ENCODE data around the gene JTB. TPM values are rescaled to one million over a fixed set of nuclear protein-coding genes. Genes with fewer than 3 reads are reported as not detected.
"Not testable (repeated sequence)": the region's sequence is repeated elsewhere in the genome, so short reads cannot be mapped to it uniquely, and the experiment has no call there.

JTB gene
- total RNA-seq: 100 to 1,000 TPM; 133 to 140 TPM

DNA sequence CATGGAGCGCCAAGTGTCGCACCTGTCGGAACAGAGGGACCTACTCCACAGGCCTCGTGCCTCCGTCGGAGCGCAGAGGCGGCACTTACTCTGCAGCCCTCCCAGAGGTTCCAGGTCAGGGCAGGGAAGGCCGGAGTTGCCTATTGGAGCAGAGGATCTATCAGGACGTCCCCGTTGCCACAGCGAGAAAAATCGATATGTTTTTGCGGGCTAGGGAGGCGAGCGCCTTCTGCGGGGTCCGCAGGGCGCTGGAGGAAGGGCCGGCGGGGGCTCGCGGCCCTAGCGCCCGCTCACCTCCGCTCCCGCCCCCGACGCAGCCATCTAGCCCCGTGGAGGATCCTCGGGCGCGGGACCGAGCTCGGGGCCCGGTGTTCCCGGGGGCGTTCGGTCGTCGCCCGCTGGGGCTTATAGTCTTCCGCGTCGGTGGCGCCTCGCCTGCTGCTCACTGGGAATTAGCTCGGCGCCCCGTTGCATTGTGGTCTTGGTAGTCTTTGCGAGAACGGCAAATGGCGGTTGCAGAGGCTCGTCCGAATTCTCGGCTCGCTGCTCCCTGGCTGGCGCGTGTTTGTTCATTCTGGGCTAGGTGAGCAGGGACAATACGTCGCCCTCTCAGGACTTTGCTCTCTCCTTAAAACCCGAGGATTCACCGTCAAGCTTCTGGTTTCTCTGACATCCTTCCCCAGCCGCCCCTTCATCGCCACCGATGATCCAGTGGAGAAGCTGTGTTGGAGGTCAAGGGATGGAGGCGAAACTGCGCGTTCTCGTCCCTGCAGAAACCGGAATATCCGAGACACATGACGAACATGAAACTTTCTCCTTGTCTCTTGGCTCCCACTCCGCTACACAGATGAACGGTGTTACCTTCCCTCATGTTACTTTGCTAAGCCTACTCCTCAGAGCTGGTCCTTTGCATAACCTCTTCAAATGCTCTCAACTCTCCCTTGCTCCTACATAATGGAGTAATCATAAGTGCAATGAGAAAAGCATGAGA is at the start of gene JTB:
Gene JTB (minus strand): TSS at position 425 of the 991 bp plus-strand sequence. CDS start 422 bp downstream, at position 3.
- Mint-ChIP-seq H3K36me3 (ENCODE audit: low read depth) (peaks cover 44% of the 10 kb centered on the region), H3K4me3 (peak within 1 kb of the TSS; percentile 97), H3K9me3 (ENCODE audit: insufficient read depth) (no peaks in the 10 kb centered on the region), H3K27me3 (ENCODE audit: low read depth) (no peaks in the 10 kb centered on the region), H3K27ac (peak within 1 kb of the TSS; percentile 93), H3K4me1 (ENCODE audit: low read depth) (peaks cover 48% of the 10 kb centered on the region)
- CTCF ChIA-PET: interaction anchor here (0.8 to 5.6 kb wide), 11 partner anchors 9 to 357 kb away, joined by 3 to 74 read pairs (median 5); partner anchors contain the start of genes CREB3L4, CRTC2, DENND4B and RAB13
- POLR2A ChIA-PET: interaction anchor here (0.6 to 5.0 kb wide), 18 partner anchors 9 to 1632 kb away, joined by 3 to 62 read pairs (median 3); partner anchors contain the start of genes CREB3L4, CRTC2, DENND4B and GATAD2B
- DNase-seq (peak; percentile 91), ATAC-seq (peak; percentile 96)

DNA sequence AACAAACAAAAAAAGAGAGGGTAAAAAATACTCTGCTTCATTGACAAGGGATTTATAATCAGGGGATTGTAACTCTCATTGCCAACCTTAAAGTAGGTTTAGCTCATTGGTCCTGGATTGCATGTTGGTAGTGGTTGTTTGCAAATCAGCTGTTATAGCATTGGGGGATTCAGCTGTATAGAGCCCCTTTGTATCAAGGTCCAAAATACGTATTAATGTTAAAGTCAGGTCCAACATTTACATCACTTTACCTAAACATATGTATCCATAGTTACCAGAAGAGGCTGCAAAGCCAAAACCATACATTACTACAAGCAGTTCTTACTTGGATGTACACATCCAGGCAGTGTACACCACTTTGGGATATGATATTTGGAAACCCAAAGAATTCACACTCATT is 42.5 kb upstream of the JTB start:
- ChIA-PET POLR2A (no interaction called here), CTCF (no interaction called here)
- Mint-ChIP-seq H3K4me1 (ENCODE audit: low read depth) (no peaks in the 10 kb centered on the region), H3K27ac (no peak overlapping the region), H3K27me3 (ENCODE audit: low read depth) (no peaks in the 10 kb centered on the region), H3K4me3 (no peak overlapping the region), H3K36me3 (ENCODE audit: low read depth) (no peaks in the 10 kb centered on the region), H3K9me3 (ENCODE audit: insufficient read depth) (no peaks in the 10 kb centered on the region)
- ATAC-seq (no peak), DNase-seq (no peak)

DNA sequence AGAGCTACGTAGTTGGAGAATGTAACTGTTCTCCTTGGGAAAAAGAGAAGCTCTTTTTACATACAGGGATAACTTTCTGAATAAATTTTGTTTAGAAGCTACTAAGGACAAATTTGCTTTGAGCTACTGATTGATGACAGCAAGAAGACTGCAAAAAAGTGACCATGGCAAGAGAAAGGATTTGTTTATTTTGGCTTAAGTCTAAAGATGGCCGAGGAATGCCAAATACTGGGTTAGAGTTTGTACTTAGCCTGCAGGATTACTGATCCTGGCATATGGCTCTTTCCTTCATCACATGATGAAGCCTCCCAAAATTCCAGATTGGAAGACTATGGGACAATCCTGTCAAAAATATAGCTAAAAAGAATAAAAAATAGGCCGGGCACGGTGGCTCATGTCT is 41.8 kb upstream of the JTB start:
- H3K4me1 Mint-ChIP-seq (ENCODE audit: low read depth): no peaks in the 10 kb centered on the region
- no peak for ATAC-seq
- no peak overlapping the region for H3K27ac Mint-ChIP-seq
- no peak for DNase-seq
- H3K9me3 Mint-ChIP-seq (ENCODE audit: insufficient read depth): no peaks in the 10 kb centered on the region
- ChIA-PET POLR2A (no interaction called here), CTCF (no interaction called here)
- H3K36me3 Mint-ChIP-seq (ENCODE audit: low read depth): no peaks in the 10 kb centered on the region
- no peaks in the 10 kb centered on the region for H3K27me3 Mint-ChIP-seq (ENCODE audit: low read depth)
- H3K4me3 Mint-ChIP-seq: no peak overlapping the region

DNA sequence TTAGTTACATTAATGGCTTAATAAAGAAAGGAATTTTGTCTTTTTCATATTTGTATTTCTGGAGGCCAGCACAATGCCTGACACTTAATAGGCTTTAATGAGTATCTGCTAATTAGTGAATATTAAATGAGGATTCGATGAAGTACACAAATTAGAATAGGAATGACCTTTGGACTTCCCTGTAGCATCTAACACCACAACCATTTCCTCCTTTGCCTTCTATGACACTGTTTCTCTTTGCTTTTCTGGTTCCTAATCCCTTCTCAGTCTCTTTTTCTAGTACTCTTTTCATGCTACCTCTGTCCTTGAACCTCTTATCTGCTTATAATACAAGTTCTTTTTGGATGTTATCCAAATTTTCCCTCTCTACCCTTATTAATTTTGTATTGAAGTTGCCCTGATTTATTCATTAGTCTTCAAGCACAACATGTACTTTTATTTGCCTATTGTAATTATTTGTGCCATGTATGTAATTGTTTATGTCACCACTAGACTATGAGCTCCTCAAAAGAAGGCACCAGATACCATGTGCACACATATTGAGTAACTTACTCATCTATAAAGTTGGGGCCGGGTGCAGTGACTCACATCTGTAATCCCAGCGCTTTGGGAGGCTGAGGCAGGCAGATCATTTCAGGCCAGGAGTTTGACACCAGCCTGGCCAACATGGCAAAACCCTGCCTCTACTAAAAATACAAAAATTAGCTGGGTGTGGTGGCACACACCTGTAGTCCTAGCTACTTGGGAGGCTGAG is 36.9 kb upstream of the JTB start:
- no peak for ATAC-seq

DNA sequence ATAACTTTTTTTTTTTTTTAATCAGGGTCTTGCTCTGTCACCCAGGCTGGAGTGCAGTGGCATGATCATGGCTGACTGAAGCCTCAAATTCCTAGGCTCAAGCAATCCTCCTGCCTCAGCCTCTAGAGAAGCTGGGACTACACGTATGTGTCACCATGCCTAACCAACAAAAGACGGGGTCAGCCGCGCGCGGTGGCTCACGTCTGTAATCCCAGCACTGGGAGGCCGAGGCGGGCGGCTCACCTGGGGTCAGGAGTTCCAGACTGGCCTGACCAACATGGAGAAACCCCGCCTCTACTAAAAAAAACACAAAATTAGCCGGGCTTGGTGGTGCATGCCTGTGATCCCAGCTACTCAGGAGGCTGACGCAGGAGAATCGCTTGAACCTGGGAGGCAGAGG is 35.1 kb upstream of the JTB start:
- H3K4me3 Mint-ChIP-seq; H3K36me3 Mint-ChIP-seq (ENCODE audit: low read depth); H3K27ac Mint-ChIP-seq; CTCF ChIA-PET; H3K27me3 Mint-ChIP-seq (ENCODE audit: low read depth); DNase-seq; H3K4me1 Mint-ChIP-seq (ENCODE audit: low read depth); H3K9me3 Mint-ChIP-seq (ENCODE audit: insufficient read depth); POLR2A ChIA-PET; ATAC-seq: not testable (repeated sequence)

More for the DNA sequence above, 36.9 kb upstream of the JTB start:
- CTCF ChIA-PET: no interaction called here
- Mint-ChIP-seq H3K36me3 (ENCODE audit: low read depth) (no peaks in the 10 kb centered on the region), H3K4me3 (no peak overlapping the region), H3K9me3 (ENCODE audit: insufficient read depth) (no peaks in the 10 kb centered on the region), H3K4me1 (ENCODE audit: low read depth) (no peaks in the 10 kb centered on the region), H3K27me3 (ENCODE audit: low read depth) (no peaks in the 10 kb centered on the region), H3K27ac (no peak overlapping the region)
- POLR2A ChIA-PET: no interaction called here
- no peak for DNase-seq

DNA sequence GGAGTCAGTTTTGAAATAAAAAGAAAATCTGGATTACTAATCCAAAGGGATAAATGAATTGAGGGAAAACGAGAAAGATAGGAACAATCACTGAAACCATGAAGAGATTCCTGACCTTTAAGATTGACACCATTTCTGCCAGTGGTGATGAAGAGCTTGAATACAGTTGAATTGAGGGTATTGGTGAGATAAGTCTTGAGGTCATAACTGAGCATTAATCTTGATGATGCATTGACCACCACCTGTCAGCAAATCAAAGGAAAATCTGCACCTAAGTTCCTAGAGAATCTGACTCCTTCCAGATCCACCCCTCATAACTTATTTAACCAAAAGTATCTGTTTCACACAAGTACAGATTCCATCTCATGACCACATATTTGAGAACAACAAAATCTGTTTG is 34.7 kb upstream of the JTB start:
- H3K36me3 Mint-ChIP-seq (ENCODE audit: low read depth): no peaks in the 10 kb centered on the region
- no peaks in the 10 kb centered on the region for H3K4me1 Mint-ChIP-seq (ENCODE audit: low read depth)
- H3K4me3 Mint-ChIP-seq: no peak overlapping the region
- ATAC-seq (no peak), DNase-seq (no peak)
- CTCF ChIA-PET: no interaction called here
- no peak overlapping the region for H3K27ac Mint-ChIP-seq
- H3K9me3 Mint-ChIP-seq (ENCODE audit: insufficient read depth): no peaks in the 10 kb centered on the region
- POLR2A ChIA-PET: no interaction called here
- no peaks in the 10 kb centered on the region for H3K27me3 Mint-ChIP-seq (ENCODE audit: low read depth)

DNA sequence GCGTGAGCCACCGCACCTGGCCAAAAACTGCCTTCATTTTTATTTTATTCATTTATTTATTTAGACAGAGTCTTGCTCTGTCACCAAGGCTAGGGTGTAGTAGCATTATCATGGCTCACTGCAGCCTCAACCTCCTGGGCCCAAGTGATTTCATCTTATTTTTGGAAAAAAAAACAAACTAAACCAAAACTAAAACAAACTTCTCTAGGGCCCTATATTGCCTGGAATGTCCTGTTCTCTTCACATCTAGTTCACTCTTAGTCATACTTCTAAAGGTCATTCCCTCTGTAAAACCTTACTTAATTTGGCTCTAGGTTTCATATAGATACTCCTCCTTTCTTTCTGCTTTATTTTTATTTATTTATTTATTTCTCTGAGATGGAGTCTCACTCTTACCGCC is 28.7 kb upstream of the JTB start:
- ATAC-seq: no peak
- H3K27me3 Mint-ChIP-seq (ENCODE audit: low read depth): no peaks in the 10 kb centered on the region
- no peak overlapping the region for H3K27ac Mint-ChIP-seq
- no peaks in the 10 kb centered on the region for H3K9me3 Mint-ChIP-seq (ENCODE audit: insufficient read depth)
- no peak for DNase-seq
- no peaks in the 10 kb centered on the region for H3K4me1 Mint-ChIP-seq (ENCODE audit: low read depth)
- POLR2A ChIA-PET: no interaction called here
- H3K36me3 Mint-ChIP-seq (ENCODE audit: low read depth): no peaks in the 10 kb centered on the region
- CTCF ChIA-PET: no interaction called here
- no peak overlapping the region for H3K4me3 Mint-ChIP-seq

DNA sequence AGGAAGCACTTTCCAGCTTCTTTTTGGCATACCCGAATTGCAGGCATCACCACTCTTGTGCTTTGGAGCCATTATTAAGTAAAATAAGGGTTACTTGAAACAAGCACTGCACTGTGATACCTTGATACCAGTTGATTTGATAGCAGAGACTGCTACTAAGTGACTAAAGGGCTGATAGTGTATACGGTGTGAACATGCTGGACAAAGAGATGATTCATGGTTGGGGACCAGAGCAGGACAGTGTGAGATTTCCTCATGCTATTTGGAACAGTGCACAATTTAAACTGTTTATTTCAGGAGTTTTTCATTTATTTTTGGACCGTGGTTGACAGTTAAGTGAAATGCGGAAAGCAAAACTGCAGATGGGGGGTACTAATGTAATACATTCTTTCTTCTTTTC is 22.9 kb upstream of the JTB start:
- ATAC-seq (no peak), DNase-seq (no peak)
- H3K27ac Mint-ChIP-seq: no peak overlapping the region
- ChIA-PET POLR2A (interaction anchor here (1.6 to 3.7 kb wide), 2 partner anchors 9 to 34 kb away, joined by 3 to 22 read pairs; partner anchors contain the start of gene RPS27), CTCF (no interaction called here)
- H3K4me3 Mint-ChIP-seq: no peak overlapping the region
- peaks cover 4% of the 10 kb centered on the region for H3K4me1 Mint-ChIP-seq (ENCODE audit: low read depth)
- no peaks in the 10 kb centered on the region for H3K9me3 Mint-ChIP-seq (ENCODE audit: insufficient read depth)
- peaks cover 6% of the 10 kb centered on the region for H3K36me3 Mint-ChIP-seq (ENCODE audit: low read depth)
- no peaks in the 10 kb centered on the region for H3K27me3 Mint-ChIP-seq (ENCODE audit: low read depth)

DNA sequence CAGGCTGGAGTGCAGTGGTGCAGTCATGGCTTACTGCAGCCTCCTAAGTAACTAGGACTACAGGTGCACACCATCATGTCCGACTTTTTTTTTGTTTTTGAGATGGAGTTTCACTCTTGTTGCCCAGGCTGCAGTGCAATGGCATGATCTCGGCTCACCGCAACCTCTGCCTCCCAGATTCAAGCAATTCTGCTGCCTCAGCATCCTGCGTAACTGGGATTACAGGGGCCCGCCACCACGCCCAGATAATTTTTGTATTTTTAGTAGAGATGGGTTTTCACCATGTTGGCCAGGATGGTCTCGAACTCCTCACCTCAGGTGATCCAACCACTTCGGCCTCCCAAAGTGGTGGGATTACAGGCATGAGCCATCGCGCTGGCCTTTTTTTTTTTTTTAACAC is 19.4 kb upstream of the JTB start:
- Mint-ChIP-seq H3K36me3 (ENCODE audit: low read depth) (peaks cover 31% of the 10 kb centered on the region), H3K4me1 (ENCODE audit: low read depth) (peaks cover 18% of the 10 kb centered on the region)
- ATAC-seq; H3K9me3 Mint-ChIP-seq (ENCODE audit: insufficient read depth); CTCF ChIA-PET; DNase-seq; H3K4me3 Mint-ChIP-seq; POLR2A ChIA-PET; H3K27ac Mint-ChIP-seq; H3K27me3 Mint-ChIP-seq (ENCODE audit: low read depth): not testable (repeated sequence)

DNA sequence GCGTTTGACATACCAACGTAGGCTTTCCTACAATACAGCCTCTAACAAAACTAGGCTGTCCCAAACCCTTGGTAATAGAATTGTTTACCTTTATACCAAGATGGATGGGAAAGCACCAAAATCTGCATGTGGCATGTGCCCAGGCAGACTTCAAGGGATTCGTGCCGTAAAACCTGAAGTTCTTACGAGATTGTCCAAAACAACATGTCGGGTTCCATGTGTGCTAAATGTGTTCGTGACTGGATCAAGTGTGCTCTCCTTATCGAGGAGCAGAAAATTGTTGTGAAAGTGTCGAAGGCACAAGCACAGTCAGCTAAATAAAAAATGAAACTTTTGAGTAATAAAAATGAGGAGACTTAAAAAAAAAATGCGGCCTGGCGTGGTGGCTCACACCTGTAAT is 18.2 kb upstream of the JTB start:
- H3K27ac Mint-ChIP-seq: no peak overlapping the region
- no peak for ATAC-seq
- no peaks in the 10 kb centered on the region for H3K9me3 Mint-ChIP-seq (ENCODE audit: insufficient read depth)
- H3K27me3 Mint-ChIP-seq (ENCODE audit: low read depth): no peaks in the 10 kb centered on the region
- DNase-seq: no peak
- ChIA-PET POLR2A (interaction anchor here (1.3 kb wide), 1 partner anchor 159 kb away, joined by 3 read pairs; the partner anchor contains the start of gene NUP210L), CTCF (interaction anchor here (1.2 kb wide), 1 partner anchor 10 kb away, joined by 5 read pairs; the partner anchor contains the start of gene RAB13)
- peaks cover 43% of the 10 kb centered on the region for H3K36me3 Mint-ChIP-seq (ENCODE audit: low read depth)
- H3K4me1 Mint-ChIP-seq (ENCODE audit: low read depth): peaks cover 26% of the 10 kb centered on the region
- no peak overlapping the region for H3K4me3 Mint-ChIP-seq

DNA sequence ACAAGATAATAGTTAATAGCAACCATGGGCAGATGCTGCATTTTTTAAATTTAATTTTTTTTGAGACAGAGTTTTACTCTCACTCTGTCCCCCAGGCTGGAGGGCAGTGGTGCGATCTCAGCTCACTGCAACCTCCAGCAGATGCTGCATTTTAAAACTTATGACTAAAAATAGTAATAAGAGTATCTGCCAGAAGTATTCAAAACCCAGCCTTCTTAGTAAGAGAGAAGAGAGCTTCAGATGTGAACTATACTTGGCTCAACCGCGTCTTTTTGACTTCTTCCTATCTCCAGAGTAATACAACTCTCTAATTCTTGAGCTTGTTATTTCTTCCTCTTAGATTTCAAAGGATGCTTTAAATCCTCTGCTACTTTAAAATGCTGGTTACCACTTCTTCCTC is 17.7 kb upstream of the JTB start:
- no peaks in the 10 kb centered on the region for H3K27me3 Mint-ChIP-seq (ENCODE audit: low read depth)
- ChIA-PET POLR2A (interaction anchor here (0.6 to 1.4 kb wide), 3 partner anchors 18 to 278 kb away, joined by 3 to 5 read pairs (median 3); partner anchors contain the start of genes JTB and NUP210L), CTCF (interaction anchor here (1.2 kb wide), 1 partner anchor 9 kb away, joined by 5 read pairs; the partner anchor contains the start of gene RAB13)
- no peak overlapping the region for H3K4me3 Mint-ChIP-seq
- H3K27ac Mint-ChIP-seq: no peak overlapping the region
- no peaks in the 10 kb centered on the region for H3K9me3 Mint-ChIP-seq (ENCODE audit: insufficient read depth)
- DNase-seq (no peak), ATAC-seq (no peak)
- peaks cover 44% of the 10 kb centered on the region for H3K36me3 Mint-ChIP-seq (ENCODE audit: low read depth)
- peaks cover 28% of the 10 kb centered on the region for H3K4me1 Mint-ChIP-seq (ENCODE audit: low read depth)
